H1 (cell line): ENCODE results near the gene NCOA1. TPM values are rescaled to one million over a fixed set of nuclear protein-coding genes. Genes with fewer than 3 reads are reported as not detected.

ENCODE experiments used
- CTCF ChIA-PET: fragments of 300-600 bp; sonication (Branson Sonifier 250); formaldehyde crosslinking; loops from one replicate; lab custom pipeline; 2021; ENCODE audit not compliant: partially characterized antibody; lab: Charles Lee
- POLR2A ChIA-PET: fragments of 300-600 bp; sonication (Branson Sonifier 250); formaldehyde crosslinking; loops from one replicate; lab custom pipeline; 2021; ENCODE audit warnings: inconsistent platforms; ENCODE audit not compliant: partially characterized antibody; lab: Charles Lee
- DNase-seq, 2 experiments: peaks; one replicate each; pipeline versions ENCODE4 v3.0.0 to v3.0.0-alpha.2; 2010 to 2022; ENCODE audit warnings: low spot score in 2 of 2, low read depth in 1 of 2, mixed read lengths in 1 of 2
- FAIRE-seq: peaks from 2 replicates; lab custom pipeline; 2011; peaks lifted over from hg19 to GRCh38; lab: Jason Lieb, UNC
- H2AFZ ChIP-seq: 2 replicates; pipeline ENCODE4 v1.8.1; 2012; ENCODE audit warnings: low read length, inconsistent platforms
- H2AK5ac ChIP-seq: 2 replicates; pipeline ENCODE4 v1.6.1; 2013; ENCODE audit warnings: low read depth, low read length
- H2BK120ac ChIP-seq: replicated peaks from 2 replicates; pipeline ENCODE3; 2013; ENCODE audit warnings: low read depth, low read length, inconsistent platforms
- H2BK12ac ChIP-seq: 2 replicates; pipeline ENCODE4 v1.6.1; 2013; ENCODE audit warnings: low read depth, low read length
- H2BK15ac ChIP-seq: 2 replicates; pipeline ENCODE4 v1.6.1; 2013; ENCODE audit warnings: low read length
- H2BK20ac ChIP-seq: 2 replicates; pipeline ENCODE4 v1.6.1; 2013; ENCODE audit warnings: low read length
- H2BK5ac ChIP-seq: 2 replicates; pipeline ENCODE4 v1.6.1; 2013; ENCODE audit warnings: low read depth, low read length
- H3K14ac ChIP-seq: 2 replicates; pipeline ENCODE4 v1.6.1; 2013; ENCODE audit warnings: inconsistent platforms; ENCODE audit not compliant: insufficient read length
- H3K18ac ChIP-seq: 2 replicates; pipeline ENCODE4 v1.6.1; 2013; ENCODE audit warnings: low read length; ENCODE audit errors: extremely low read depth
- H3K23ac ChIP-seq: 2 replicates; pipeline ENCODE4 v1.6.1; 2013; ENCODE audit warnings: inconsistent platforms; ENCODE audit not compliant: insufficient read length
- H3K23me2 ChIP-seq: 2 replicates; pipeline ENCODE4 v1.6.1; 2013; ENCODE audit warnings: low read depth, low read length
- H3K27ac ChIP-seq: 2 replicates; pipeline ENCODE4 v1.6.1; 2011; ENCODE audit warnings: low read depth, low read length, inconsistent platforms
- H3K27me3 ChIP-seq, 4 experiments: replicated peaks in 1 of 4; 1 replicate in 1 of 4; 2 replicates in 3 of 4; pipeline versions ENCODE4 v1.6.1 to v1.8.1; 2011 to 2013; ENCODE audit warnings: low read length in 3 of 4, mild to moderate bottlenecking in 3 of 4, inconsistent platforms in 2 of 4, mixed read lengths in 2 of 4, moderate library complexity in 1 of 4; ENCODE audit not compliant: control insufficient read depth in 3 of 4, insufficient read depth in 3 of 4; ENCODE audit errors: extremely low read depth in 1 of 4
- H3K36me3 ChIP-seq, 4 experiments: 2 replicates each; pipeline versions ENCODE4 v1.6.1 to v1.8.1; 2011 to 2013; ENCODE audit warnings: mild to moderate bottlenecking in 4 of 4, low read length in 3 of 4, moderate library complexity in 2 of 4, control low read depth in 1 of 4, inconsistent platforms in 1 of 4; ENCODE audit not compliant: insufficient read depth in 4 of 4, control insufficient read depth in 2 of 4
- H3K4ac ChIP-seq: replicated peaks from 2 replicates; pipeline ENCODE3; 2013; ENCODE audit warnings: low read length, low read depth, mixed read lengths, inconsistent platforms; ENCODE audit not compliant: insufficient read length
- H3K4me1 ChIP-seq, 4 experiments: replicated peaks in 1 of 4; 1 replicate in 1 of 4; 2 replicates in 3 of 4; pipeline versions ENCODE4 v1.6.1 to v1.8.1; 2011 to 2013; ENCODE audit warnings: low read length in 3 of 4, inconsistent platforms in 2 of 4, mixed read lengths in 1 of 4; ENCODE audit not compliant: insufficient read depth in 4 of 4, control insufficient read depth in 3 of 4
- H3K4me2 ChIP-seq, 2 experiments: 2 replicates each; pipeline versions ENCODE4 v1.6.1 to v1.8.1; 2011 to 2013; ENCODE audit warnings: low read depth in 2 of 2, low read length in 2 of 2, control low read depth in 1 of 2, inconsistent platforms in 1 of 2, mild to moderate bottlenecking in 1 of 2; ENCODE audit not compliant: insufficient read depth in 1 of 2
- H3K4me3 ChIP-seq, 4 experiments: fragments of 200-600, 300-600 bp in 1 of 4; sonication (generic), shearing (Covaris generic), sonication (Bioruptor Twin) in 1 of 4; 2 replicates each; pipeline versions ENCODE4 v1.5.1 to v1.8.1; 2011 to 2016; ENCODE audit warnings: low read length in 4 of 4, low read depth in 3 of 4, control low read depth in 2 of 4, inconsistent platforms in 2 of 4, mild to moderate bottlenecking in 2 of 4, mixed read lengths in 1 of 4, moderate library complexity in 1 of 4; ENCODE audit not compliant: insufficient read depth in 2 of 4; ENCODE audit errors: extremely low read depth in 1 of 4
- H3K56ac ChIP-seq: replicated peaks from 2 replicates; pipeline ENCODE3; 2013; ENCODE audit warnings: low read depth, mild to moderate bottlenecking, mixed read lengths, low read length, inconsistent platforms; ENCODE audit not compliant: insufficient read length
- H3K79me1 ChIP-seq: 2 replicates; pipeline ENCODE4 v1.6.1; 2013; ENCODE audit warnings: low read depth, low read length, control low read depth
- H3K79me2 ChIP-seq, 2 experiments: 2 replicates each; pipeline versions ENCODE4 v1.6.1 to v1.8.1; 2012 to 2013; ENCODE audit warnings: low read length in 2 of 2, mild to moderate bottlenecking in 2 of 2, inconsistent platforms in 1 of 2; ENCODE audit not compliant: insufficient read depth in 2 of 2, control insufficient read depth in 1 of 2
- H3K9ac ChIP-seq, 4 experiments: replicated peaks in 1 of 4; 1 replicate in 1 of 4; 2 replicates in 3 of 4; pipeline versions ENCODE4 v1.6.1 to v1.8.1; 2011 to 2013; ENCODE audit warnings: low read depth in 3 of 4, low read length in 3 of 4, control low read depth in 2 of 4, mild to moderate bottlenecking in 2 of 4, moderate library complexity in 2 of 4, inconsistent platforms in 1 of 4; ENCODE audit errors: extremely low read depth in 1 of 4
- H3K9me3 ChIP-seq, 2 experiments: 2 replicates each; pipeline versions ENCODE4 v1.6.1 to v1.8.1; 2012 to 2013; ENCODE audit warnings: mild to moderate bottlenecking in 2 of 2, moderate library complexity in 2 of 2, control low read depth in 1 of 2, inconsistent platforms in 1 of 2, low read depth in 1 of 2, low read length in 1 of 2, mixed read lengths in 1 of 2; ENCODE audit not compliant: insufficient read depth in 2 of 2
- H4K20me1 ChIP-seq, 2 experiments: replicated peaks in 1 of 2; 2 replicates each; pipeline versions ENCODE3 to v1.8.1; 2011 to 2013; ENCODE audit warnings: inconsistent platforms in 2 of 2, low read length in 2 of 2, mild to moderate bottlenecking in 1 of 2; ENCODE audit not compliant: insufficient read depth in 2 of 2, control insufficient read depth in 1 of 2
- H4K5ac ChIP-seq: 2 replicates; pipeline ENCODE4 v1.6.1; 2013; ENCODE audit warnings: low read length, low read depth, mixed read lengths, inconsistent platforms; ENCODE audit not compliant: insufficient read length
- H4K8ac ChIP-seq: 2 replicates; pipeline ENCODE4 v1.8.0; 2013; ENCODE audit warnings: mild to moderate bottlenecking, moderate library complexity, low read length, inconsistent platforms; ENCODE audit not compliant: insufficient read depth; ENCODE audit errors: extremely low read depth
- H4K91ac ChIP-seq: replicated peaks from 2 replicates; pipeline ENCODE3; 2013; ENCODE audit warnings: low read length, mixed read lengths, inconsistent platforms; ENCODE audit not compliant: insufficient read length
- ATF2 ChIP-seq: IDR thresholded peaks from 2 replicates; pipeline ENCODE4 v1.6.1; 2012; ENCODE audit warnings: low read length, inconsistent platforms
- CEBPB ChIP-seq: IDR thresholded peaks from 2 replicates; pipeline ENCODE4 v1.6.1; 2012; ENCODE audit warnings: low read depth, low read length
- CHD2 ChIP-seq: IDR thresholded peaks from 2 replicates; pipeline ENCODE4 v1.6.1; 2012; ENCODE audit warnings: low read length, improper control_type of control experiment
- CTBP2 ChIP-seq: IDR thresholded peaks from 2 replicates; pipeline ENCODE4 v1.7.0; 2011; ENCODE audit warnings: borderline replicate concordance, mild to moderate bottlenecking, moderate library complexity, mixed read lengths, low read length; ENCODE audit not compliant: insufficient read depth, insufficient read length
- HDAC2 ChIP-seq, 2 experiments: fragments of 300-600 bp in 1 of 2; sonication (generic) in 1 of 2; IDR thresholded peaks; 2 replicates each; pipeline ENCODE4 v1.6.1; 2011 to 2012; ENCODE audit warnings: low read depth in 2 of 2, low read length in 2 of 2, mild to moderate bottlenecking in 2 of 2, moderate library complexity in 2 of 2, borderline replicate concordance in 1 of 2, inconsistent platforms in 1 of 2
- MAFK ChIP-seq: IDR thresholded peaks from 2 replicates; pipeline ENCODE4 v1.6.1; 2012; ENCODE audit warnings: low read depth, mild to moderate bottlenecking, improper control_type of control experiment, low read length
- TCF12 ChIP-seq: IDR thresholded peaks from 2 replicates; pipeline ENCODE4 v1.6.1; 2011; ENCODE audit warnings: low read depth, mild to moderate bottlenecking, low read length
- WGBS, 2 experiments: shearing (Covaris generic) in 1 of 2; methylation state at CpG; one replicate each; pipeline versions ENCODE4 v1.1.6 to v1.1.7; 2013 to 2015; ENCODE audit warnings: low lambda C conversion rate in 2 of 2, mixed read lengths in 2 of 2, inconsistent platforms in 1 of 2, low coverage in 1 of 2, missing lambda C conversion rate in 1 of 2; ENCODE audit not compliant: insufficient replicate concordance in 2 of 2, insufficient coverage in 1 of 2, insufficient read length in 1 of 2; ENCODE audit errors: extremely low coverage in 1 of 2, missing lambda C conversion rate in 1 of 2; 5-methylcytosine and 5-hydroxymethylcytosine counted together
- polyA plus RNA-seq, 7 experiments: library from polyadenylated mRNA; depleted of rRNA in 3 of 7; stranded (reverse) in 5 of 7; unstranded in 2 of 7; fragments of >200 nt in 5 of 7; fragments of 200-250 nt in 2 of 7; gene quantifications; 1 replicate in 5 of 7; 2 replicates in 1 of 7; 4 replicates in 1 of 7; pipeline versions ENCODE4 v1.2.1 to v1.2.3, GENCODE V29; 2011 to 2013; ENCODE audit warnings: missing spikeins in 2 of 7, mixed read lengths in 2 of 7
- total RNA-seq: library from RNA; stranded (reverse); fragmentation: NEBNext Ultra II Directional; extraction: Animal tissue kit (Norgen Biotek cat#: 25700); gene quantifications from 2 replicates; pipeline ENCODE4 v1.2.1, GENCODE V29; 2021
- TF ChIP-seq, protein P1 (sequence below): IDR thresholded peaks from 2 replicates; pipeline ENCODE4 v1.6.1; 2012; ENCODE audit warnings: inconsistent platforms

The NCOA1 gene
- total and polyA plus RNA-seq, 2 of the 8 experiments (the other 6 are each of a cell fraction or from before 2014, with no cell fraction given) = 12.8 to 17.9 TPM

DNA sequence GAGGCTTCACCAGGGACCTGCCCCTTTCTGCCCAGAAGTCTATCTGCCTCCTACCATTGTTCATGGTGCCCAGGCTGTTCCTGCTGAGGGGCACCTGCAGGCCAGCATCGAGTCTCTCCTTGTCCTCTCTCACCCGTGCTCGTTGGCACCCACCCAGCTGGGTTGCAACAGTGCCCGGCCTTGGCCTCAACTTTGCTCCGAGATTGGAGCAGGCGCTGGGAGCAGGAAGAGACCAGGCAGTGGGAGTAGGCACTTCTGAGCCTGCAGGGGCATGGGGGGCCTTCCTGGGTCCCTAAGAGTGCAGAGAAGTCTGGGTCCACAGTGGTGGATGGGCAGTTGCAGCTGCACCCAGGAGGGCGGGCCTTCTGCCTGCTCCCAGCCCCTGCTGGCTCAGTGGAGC is 75.6 kb downstream of the NCOA1 start:
- H3K79me2 ChIP-seq = no peaks in the 10 kb centered on the region
- H2BK15ac ChIP-seq = no peak overlapping the region
- no peak overlapping the region for H3K4me3 ChIP-seq
- H3K23me2 ChIP-seq = no peaks in the 10 kb centered on the region
- H2AK5ac ChIP-seq = no peak overlapping the region
- no peak for DNase-seq
- H3K36me3 ChIP-seq = peaks cover 0 to 11% (median 4%) of the 10 kb centered on the region in 4 experiments; a peak in 2 of 8 replicates
- no peak overlapping the region for H3K4ac ChIP-seq
- H2AFZ ChIP-seq = no peak overlapping the region
- H4K91ac ChIP-seq = no peak overlapping the region
- H4K20me1 ChIP-seq = no peaks in the 10 kb centered on the region
- no peak for FAIRE-seq
- TF ChIP-seq, protein P1, sequence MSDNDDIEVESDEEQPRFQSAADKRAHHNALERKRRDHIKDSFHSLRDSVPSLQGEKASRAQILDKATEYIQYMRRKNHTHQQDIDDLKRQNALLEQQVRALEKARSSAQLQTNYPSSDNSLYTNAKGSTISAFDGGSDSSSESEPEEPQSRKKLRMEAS = no peak
- TF ChIP-seq MAFK = no peak
- no peak for TF ChIP-seq HDAC2 (IDR thresholded peaks at IDR 0.05; ENCODE audit: borderline replicate concordance in 1 of 2, low read depth in 2 of 2, low read length in 2 of 2)
- TF ChIP-seq ATF2 = no peak
- TF ChIP-seq CHD2 = no peak
- no peak for TF ChIP-seq CEBPB
- TF ChIP-seq TCF12 = no peak
- no peak for TF ChIP-seq CTBP2
- TF ChIP-seq, all 59 proteins: peak for 0
- ChIA-PET CTCF (interaction anchor here (0.8 to 1.9 kb wide), 3 partner anchors 8 to 157 kb away, joined by 3 to 6 read pairs (median 3); no protein-coding TSS in a partner anchor), POLR2A (no interaction called here)
- Histone ChIP-seq H2BK12ac (no peak overlapping the region), H3K4me2 (no peak overlapping the region), H2BK5ac (no peak overlapping the region), H2BK120ac (no peak overlapping the region), H4K5ac (no peak overlapping the region), H3K23ac (no peak overlapping the region), H3K27me3 (no peaks in the 10 kb centered on the region), H3K18ac (no peak overlapping the region), H4K8ac (no peak overlapping the region), H3K56ac (no peak overlapping the region), H3K79me1 (0 out of 2 replicates have a peak, but pooled peaks cover 2% of the 10 kb centered on the region), H3K9me3 (peaks cover 9 to 11% of the 10 kb centered on the region in 2 experiments; a peak in 3 of 4 replicates), H2BK20ac (no peak overlapping the region), H3K9ac (no peak overlapping the region), H3K4me1 (no peaks in the 10 kb centered on the region; a peak in 1 of 7 replicates), H3K14ac (no peak overlapping the region), H3K27ac (no peak overlapping the region)
- WGBS, 2 experiments = 90% methylated on average over 5 of the region's 7 CpGs; no CpG with 5 or more reads in 1 of the 2 experiments
